Upper lobe of right lung (tissue), 1 donor: Measurements from ENCODE around the gene TBC1D9. TPM values are rescaled to one million over a fixed set of nuclear protein-coding genes. Genes with fewer than 3 reads are reported as not detected.

ENCODE experiments used
- ATAC-seq: fragments of 200-7000 bp; cut with Tn5 transposase; one replicate; pipeline ENCODE4 v1.9.1; 2020; ENCODE audit warnings: mild to moderate bottlenecking, moderate library complexity
- DNase-seq: peaks from one replicate; pipeline ENCODE4 v3.0.0-alpha.2; 2020
- H3K27ac ChIP-seq: fragments of 200-600 bp; one replicate; pipeline ENCODE4 v1.8.0; 2022
- H3K27me3 ChIP-seq: fragments of 200-600 bp; one replicate; pipeline ENCODE4 v1.8.0; 2022; ENCODE audit warnings: mild to moderate bottlenecking
- H3K36me3 ChIP-seq: fragments of 200-600 bp; one replicate; pipeline ENCODE4 v1.8.0; 2022
- H3K4me1 ChIP-seq: fragments of 200-600 bp; one replicate; pipeline ENCODE4 v1.8.0; 2022
- H3K4me3 ChIP-seq: fragments of 200-600 bp; one replicate; pipeline ENCODE4 v1.8.0; 2022; ENCODE audit warnings: mild to moderate bottlenecking
- H3K9me3 ChIP-seq: fragments of 200-600 bp; one replicate; pipeline ENCODE4 v1.8.0; 2022
- CTCF ChIP-seq: fragments of 200-600 bp; IDR thresholded peaks from one replicate; pipeline ENCODE4 v1.8.0; 2022; ENCODE audit warnings: antibody characterized with exemption
- intact Hi-C: fragments of 100-400 bp; cut with DNase I; formaldehyde crosslinking; loops from one replicate; pipeline ENCODE4 v1.11.0; 2022
- total RNA-seq: library from RNA; stranded (reverse); fragmentation: NEBNext Ultra II Directional; extraction: Animal tissue kit (Norgen Biotek cat#: 25700); gene quantifications from one replicate; pipeline ENCODE4 v1.2.1, GENCODE V29; 2021
- donor health status: DM: no; HTN: yes; CAD: no; lungs with severe emphysema.

The TBC1D9 gene
- total RNA-seq, 1 donor from 2014 or later: 39.5 TPM

- DNase-seq (no peak), ATAC-seq (no peak)
- no peaks in the 10 kb centered on the region for H3K9me3 ChIP-seq
- intact Hi-C loops: no loop called here
- no peak overlapping the region for H3K4me3 ChIP-seq
- TF ChIP-seq CTCF: no peak
- no peaks in the 10 kb centered on the region for H3K36me3 ChIP-seq
- H3K27me3 ChIP-seq: no peaks in the 10 kb centered on the region
- no peak overlapping the region for H3K27ac ChIP-seq
- H3K4me1 ChIP-seq: no peaks in the 10 kb centered on the region
These were observed 155.8 kb downstream of the TBC1D9 start for GRCh38 chr4:140600408-140600807.

GRCh38 chr4:140595065-140595464, 161.1 kb downstream of the TBC1D9 start:
- H3K27me3 ChIP-seq: no peaks in the 10 kb centered on the region
- intact Hi-C loops: no loop called here
- no peaks in the 10 kb centered on the region for H3K4me1 ChIP-seq
- DNase-seq: no peak
- no peak overlapping the region for H3K4me3 ChIP-seq
- no peaks in the 10 kb centered on the region for H3K36me3 ChIP-seq
- ATAC-seq: peak; percentile 94
- H3K9me3 ChIP-seq: no peaks in the 10 kb centered on the region
- peak; percentile 55 for TF ChIP-seq CTCF
- H3K27ac ChIP-seq: no peak overlapping the region

GRCh38 chr4:140584439-140584838, 171.7 kb downstream of the TBC1D9 start:
- DNase-seq (no peak), ATAC-seq (no peak)
- Histone ChIP-seq H3K27ac (no peak overlapping the region), H3K27me3 (peaks cover 16% of the 10 kb centered on the region), H3K4me3 (no peak overlapping the region), H3K36me3 (no peaks in the 10 kb centered on the region), H3K4me1 (no peaks in the 10 kb centered on the region), H3K9me3 (no peaks in the 10 kb centered on the region)
- no peak for TF ChIP-seq CTCF
- intact Hi-C loops: no loop called here

GRCh38 chr4:140581078-140581477, 175.1 kb downstream of the TBC1D9 start:
- Histone ChIP-seq H3K4me1 (no peaks in the 10 kb centered on the region), H3K4me3 (no peak overlapping the region), H3K27ac (no peak overlapping the region), H3K9me3 (no peaks in the 10 kb centered on the region), H3K27me3 (peaks cover 28% of the 10 kb centered on the region), H3K36me3 (no peaks in the 10 kb centered on the region)
- TF ChIP-seq CTCF: no peak
- intact Hi-C loops: no loop called here
- DNase-seq (no peak), ATAC-seq (no peak)

- no peak overlapping the region for H3K27ac ChIP-seq
- no peak overlapping the region for H3K4me3 ChIP-seq
- no peaks in the 10 kb centered on the region for H3K9me3 ChIP-seq
These were observed 176.9 kb downstream of the TBC1D9 start for GRCh38 chr4:140579278-140579677.

More at GRCh38 chr4:140579278-140579677, 176.9 kb downstream of the TBC1D9 start:
- H3K4me1 ChIP-seq: no peaks in the 10 kb centered on the region
- peaks cover 28% of the 10 kb centered on the region for H3K27me3 ChIP-seq
- DNase-seq: no peak
- peak; percentile 61 for ATAC-seq
- H3K36me3 ChIP-seq: no peaks in the 10 kb centered on the region
- TF ChIP-seq CTCF: no peak
- intact Hi-C loops: no loop called here
